ENCODE data around the gene DET1.
"Not testable (repeated sequence)": the region's sequence is repeated elsewhere in the genome, so short reads cannot be mapped to it uniquely, and the experiment has no call there.

DET1 gene

GRCh38 chr15:88574077-88574476 lies 27.6 kb upstream of the DET1 start:
- Histone ChIP-seq H3K4me1 (ENCODE audit: insufficient read depth, insufficient read length) (no peaks in the 10 kb centered on the region), H3K4me3 (ENCODE audit: insufficient read length, low read depth) (no peak overlapping the region), H3K9ac (ENCODE audit: insufficient read length, low read depth) (no peak overlapping the region), H3K9me3 (ENCODE audit: insufficient read depth, low read length) (no peaks in the 10 kb centered on the region), H3K27me3 (ENCODE audit: insufficient read depth, insufficient read length) (no peaks in the 10 kb centered on the region), H3K36me3 (ENCODE audit: insufficient read depth, insufficient read length, low read length) (no peaks in the 10 kb centered on the region)
- TF ChIP-seq YY1 (IDR thresholded peaks at IDR 0.05; ENCODE audit: insufficient read depth, insufficient read length) (no peak), ZNF274 (IDR thresholded peaks at IDR 0.05; ENCODE audit: low read depth, low read length) (no peak), SUZ12 (IDR thresholded peaks at IDR 0.05; ENCODE audit: extremely low read depth, insufficient read depth, insufficient read length) (no peak)
- no peak for DNase-seq (ENCODE audit: low read depth, low spot score)

- Histone ChIP-seq H3K4me1 (ENCODE audit: insufficient read depth, insufficient read length) (no peaks in the 10 kb centered on the region), H3K27me3 (ENCODE audit: insufficient read depth, insufficient read length) (peaks cover 3% of the 10 kb centered on the region), H3K4me3 (ENCODE audit: insufficient read length, low read depth) (no peak overlapping the region), H3K9me3 (ENCODE audit: insufficient read depth, low read length) (no peaks in the 10 kb centered on the region), H3K36me3 (ENCODE audit: insufficient read depth, insufficient read length, low read length) (no peaks in the 10 kb centered on the region), H3K9ac (ENCODE audit: insufficient read length, low read depth) (no peak overlapping the region)
- no peak for DNase-seq (ENCODE audit: low read depth, low spot score)
- no peak for TF ChIP-seq ZNF274 (IDR thresholded peaks at IDR 0.05; ENCODE audit: low read depth, low read length)
- no peak for TF ChIP-seq YY1 (IDR thresholded peaks at IDR 0.05; ENCODE audit: insufficient read depth, insufficient read length)
- TF ChIP-seq SUZ12 (IDR thresholded peaks at IDR 0.05; ENCODE audit: extremely low read depth, insufficient read depth, insufficient read length): no peak
Observed at GRCh38 chr15:88571852-88572259, 25.4 kb upstream of the DET1 start.

GRCh38 chr15:88571153-88571851 lies 24.8 kb upstream of the DET1 start:
- no peak for DNase-seq (ENCODE audit: low read depth, low spot score)
- H3K9me3 ChIP-seq (ENCODE audit: insufficient read depth, low read length): no peaks in the 10 kb centered on the region
- no peaks in the 10 kb centered on the region for H3K4me1 ChIP-seq (ENCODE audit: insufficient read depth, insufficient read length)
- H3K27me3 ChIP-seq (ENCODE audit: insufficient read depth, insufficient read length): peaks cover 3% of the 10 kb centered on the region
- H3K4me3 ChIP-seq (ENCODE audit: insufficient read length, low read depth): no peak overlapping the region
- no peak overlapping the region for H3K9ac ChIP-seq (ENCODE audit: insufficient read length, low read depth)
- H3K36me3 ChIP-seq (ENCODE audit: insufficient read depth, insufficient read length, low read length): no peaks in the 10 kb centered on the region
- TF ChIP-seq SUZ12 (IDR thresholded peaks at IDR 0.05; ENCODE audit: extremely low read depth, insufficient read depth, insufficient read length): no peak
- no peak for TF ChIP-seq YY1 (IDR thresholded peaks at IDR 0.05; ENCODE audit: insufficient read depth, insufficient read length)

- Histone ChIP-seq H3K4me1 (ENCODE audit: insufficient read depth, insufficient read length) (no peaks in the 10 kb centered on the region), H3K9ac (ENCODE audit: insufficient read length, low read depth) (no peak overlapping the region)
- DNase-seq (ENCODE audit: low read depth, low spot score): no peak
Observed at GRCh38 chr15:88568589-88568988, 22.1 kb upstream of the DET1 start.

GRCh38 chr15:88564741-88565140 lies 18.3 kb upstream of the DET1 start:
- DNase-seq (ENCODE audit: low read depth, low spot score): no peak
- Histone ChIP-seq H3K9me3 (ENCODE audit: insufficient read depth, low read length) (peaks cover 15% of the 10 kb centered on the region; the same call in 1 of the 2 replicates), H3K9ac (ENCODE audit: insufficient read length, low read depth) (no peak overlapping the region), H3K36me3 (ENCODE audit: insufficient read depth, insufficient read length, low read length) (no peaks in the 10 kb centered on the region), H3K4me3 (ENCODE audit: insufficient read length, low read depth) (no peak overlapping the region), H3K27me3 (ENCODE audit: insufficient read depth, insufficient read length) (peaks cover 3% of the 10 kb centered on the region), H3K4me1 (ENCODE audit: insufficient read depth, insufficient read length) (no peaks in the 10 kb centered on the region)
- TF ChIP-seq YY1 (IDR thresholded peaks at IDR 0.05; ENCODE audit: insufficient read depth, insufficient read length) (no peak), ZNF274 (IDR thresholded peaks at IDR 0.05; ENCODE audit: low read depth, low read length) (no peak), SUZ12 (IDR thresholded peaks at IDR 0.05; ENCODE audit: extremely low read depth, insufficient read depth, insufficient read length) (no peak)

More at GRCh38 chr15:88568589-88568988, 22.1 kb upstream of the DET1 start:
- no peaks in the 10 kb centered on the region for H3K36me3 ChIP-seq (ENCODE audit: insufficient read depth, insufficient read length, low read length)
- no peaks in the 10 kb centered on the region for H3K9me3 ChIP-seq (ENCODE audit: insufficient read depth, low read length)
- TF ChIP-seq SUZ12 (IDR thresholded peaks at IDR 0.05; ENCODE audit: extremely low read depth, insufficient read depth, insufficient read length): no peak
- TF ChIP-seq YY1 (IDR thresholded peaks at IDR 0.05; ENCODE audit: insufficient read depth, insufficient read length): no peak
- TF ChIP-seq ZNF274 (IDR thresholded peaks at IDR 0.05; ENCODE audit: low read depth, low read length): no peak
- H3K4me3 ChIP-seq (ENCODE audit: insufficient read length, low read depth): no peak overlapping the region
- peaks cover 3% of the 10 kb centered on the region for H3K27me3 ChIP-seq (ENCODE audit: insufficient read depth, insufficient read length)

- Histone ChIP-seq H3K4me1 (ENCODE audit: insufficient read depth, insufficient read length) (no peaks in the 10 kb centered on the region), H3K27me3 (ENCODE audit: insufficient read depth, insufficient read length) (peaks cover 3% of the 10 kb centered on the region), H3K9ac (ENCODE audit: insufficient read length, low read depth) (no peak overlapping the region), H3K36me3 (ENCODE audit: insufficient read depth, insufficient read length, low read length) (no peaks in the 10 kb centered on the region), H3K9me3 (ENCODE audit: insufficient read depth, low read length) (peaks cover 18% of the 10 kb centered on the region; the same call in 1 of the 2 replicates), H3K4me3 (ENCODE audit: insufficient read length, low read depth) (no peak overlapping the region)
- DNase-seq (ENCODE audit: low read depth, low spot score): no peak
- TF ChIP-seq ZNF274 (IDR thresholded peaks at IDR 0.05; ENCODE audit: low read depth, low read length) (no peak), SUZ12 (IDR thresholded peaks at IDR 0.05; ENCODE audit: extremely low read depth, insufficient read depth, insufficient read length) (no peak), YY1 (IDR thresholded peaks at IDR 0.05; ENCODE audit: insufficient read depth, insufficient read length) (no peak)
Observed at GRCh38 chr15:88563638-88564037, 17.2 kb upstream of the DET1 start.

GRCh38 chr15:88559565-88559964 lies 13.1 kb upstream of the DET1 start:
- H3K27me3 ChIP-seq (ENCODE audit: insufficient read depth, insufficient read length); H3K4me1 ChIP-seq (ENCODE audit: insufficient read depth, insufficient read length); H3K4me3 ChIP-seq (ENCODE audit: insufficient read length, low read depth); H3K9ac ChIP-seq (ENCODE audit: insufficient read length, low read depth); DNase-seq (ENCODE audit: low read depth, low spot score); H3K36me3 ChIP-seq (ENCODE audit: insufficient read depth, insufficient read length, low read length): not testable (repeated sequence)
- H3K9me3 ChIP-seq (ENCODE audit: insufficient read depth, low read length): peaks cover 18% of the 10 kb centered on the region; the same call in 1 of the 2 replicates

- peaks cover 18% of the 10 kb centered on the region; the same call in 1 of the 2 replicates for H3K9me3 ChIP-seq (ENCODE audit: insufficient read depth, low read length)
- not testable (repeated sequence) for DNase-seq (ENCODE audit: low read depth, low spot score); H3K27me3 ChIP-seq (ENCODE audit: insufficient read depth, insufficient read length); H3K4me3 ChIP-seq (ENCODE audit: insufficient read length, low read depth); H3K4me1 ChIP-seq (ENCODE audit: insufficient read depth, insufficient read length); H3K36me3 ChIP-seq (ENCODE audit: insufficient read depth, insufficient read length, low read length); H3K9ac ChIP-seq (ENCODE audit: insufficient read length, low read depth)
Observed at GRCh38 chr15:88558026-88558425, 11.5 kb upstream of the DET1 start.

- H3K27me3 ChIP-seq (ENCODE audit: insufficient read depth, insufficient read length); H3K36me3 ChIP-seq (ENCODE audit: insufficient read depth, insufficient read length, low read length); H3K4me1 ChIP-seq (ENCODE audit: insufficient read depth, insufficient read length); DNase-seq (ENCODE audit: low read depth, low spot score); H3K9ac ChIP-seq (ENCODE audit: insufficient read length, low read depth); H3K9me3 ChIP-seq (ENCODE audit: insufficient read depth, low read length); H3K4me3 ChIP-seq (ENCODE audit: insufficient read length, low read depth): not testable (repeated sequence)
Observed at GRCh38 chr15:88548009-88548408, 1.5 kb upstream of the DET1 start.

GRCh38 chr15:88545578-88546247 lies 768 bp downstream of the DET1 start:
- H3K4me3 ChIP-seq (ENCODE audit: insufficient read length, low read depth): peak overlapping the region; percentile 77
- H3K27me3 ChIP-seq (ENCODE audit: insufficient read depth, insufficient read length); H3K9me3 ChIP-seq (ENCODE audit: insufficient read depth, low read length); DNase-seq (ENCODE audit: low read depth, low spot score); H3K4me1 ChIP-seq (ENCODE audit: insufficient read depth, insufficient read length); H3K36me3 ChIP-seq (ENCODE audit: insufficient read depth, insufficient read length, low read length): not testable (repeated sequence)
- peak overlapping the region; percentile 74 for H3K9ac ChIP-seq (ENCODE audit: insufficient read length, low read depth)

All from NT2/D1 (cell line).